ENCODE measurements around the gene NIM1K. TPM values are rescaled to one million over a fixed set of nuclear protein-coding genes. Genes with fewer than 3 reads are reported as not detected.
"Not testable (repeated sequence)": the region's sequence is repeated elsewhere in the genome, so short reads cannot be mapped to it uniquely, and the experiment has no call there.

The NIM1K gene
- total and polyA plus RNA-seq, 2 of the 13 experiments (the other 11 are each of a cell fraction or from before 2014, with no cell fraction given), result 0.04 TPM; not detected in 1

GRCh38 chr5:43320846-43321245, 128.8 kb downstream of the NIM1K start:
- ATAC-seq (no peak), DNase-seq (ENCODE audit: low spot score) (peak; percentile 31), FAIRE-seq (no peak)
- peaks cover 8% of the 10 kb centered on the region for H3K4me1 ChIP-seq (ENCODE audit: insufficient read depth, low read length)
- WGBS (ENCODE audit: low lambda C conversion rate), result 60% methylated on average over 4 of the region's 4 CpGs
- no peaks in the 10 kb centered on the region for H3K9me3 ChIP-seq (ENCODE audit: low read length)
- TF ChIP-seq MXD3 (CRISPR knock-in tag; IDR thresholded peaks at IDR 0.05) (no peak), SOX13 (IDR thresholded peaks at IDR 0.05) (no peak), SOX13 (CRISPR knock-in tag; conservative IDR thresholded peaks at IDR 0.05 in 1 of 2, IDR thresholded peaks at IDR 0.05 in 1 of 2) (peak in 1 of 2 experiments; percentile 50; a peak in 2 of 4 replicates), CBFB (CRISPR knock-in tag; IDR thresholded peaks at IDR 0.05) (no peak), IKZF5 (CRISPR knock-in tag; IDR thresholded peaks at IDR 0.05) (no peak)
- no peak overlapping the region for H3K4me3 ChIP-seq (replicated peaks in 1 of 3; ENCODE audit: insufficient read depth in 1 of 3, low read depth in 2 of 3, low read length in 3 of 3)
- no peak overlapping the region for H3K27ac ChIP-seq (ENCODE audit: extremely low read length, insufficient read depth, low read length)
- ChIA-PET POLR2A (no interaction called here), CTCF (ENCODE audit: low intra/inter-chr PET ratio, low total read pairs) (no interaction called here)
- no peaks in the 10 kb centered on the region for H3K27me3 ChIP-seq (ENCODE audit: control insufficient read depth in 1 of 2, insufficient read depth in 2 of 2, low read length in 2 of 2)
- H3K36me3 ChIP-seq (replicated peaks in 1 of 2; ENCODE audit: control insufficient read depth in 1 of 2, insufficient read depth in 2 of 2, low read length in 2 of 2), result no peaks in the 10 kb centered on the region
- in situ Hi-C loops (cut with HindIII; ENCODE audit: extremely low pct_ligation_motif_present, low pct_unique_long_range_greater_than_20kb) (no loop called here), intact Hi-C loops (cut with micrococcal nuclease; ENCODE audit: unreplicated experiment) (no loop called here)
- no TSS peak for BruUV-seq (replicated peaks)
- H3K9ac ChIP-seq (ENCODE audit: insufficient read depth, low read depth, low read length), result no peak overlapping the region
- no peak overlapping the region for H3K4me2 ChIP-seq (ENCODE audit: low read depth, low read length)
- no peaks in the 10 kb centered on the region for H3K79me2 ChIP-seq (ENCODE audit: insufficient read depth, low read length)
- no peaks in the 10 kb centered on the region for H4K20me1 ChIP-seq (ENCODE audit: insufficient read depth, low read length)
- no peak overlapping the region for H2AFZ ChIP-seq (ENCODE audit: low read length)

GRCh38 chr5:43323488-43323887, 131.5 kb downstream of the NIM1K start:
- H2AFZ ChIP-seq (ENCODE audit: low read length); POLR2A ChIA-PET; H3K79me2 ChIP-seq (ENCODE audit: insufficient read depth, low read length); ATAC-seq; H3K4me1 ChIP-seq (ENCODE audit: insufficient read depth, low read length); BruUV-seq (replicated peaks); CTCF ChIA-PET (ENCODE audit: low intra/inter-chr PET ratio, low total read pairs); H3K27ac ChIP-seq (ENCODE audit: extremely low read length, insufficient read depth, low read length); H3K9me3 ChIP-seq (ENCODE audit: low read length); H3K36me3 ChIP-seq (replicated peaks in 1 of 2; ENCODE audit: control insufficient read depth in 1 of 2, insufficient read depth in 2 of 2, low read length in 2 of 2); in situ Hi-C loops (cut with HindIII; ENCODE audit: extremely low pct_ligation_motif_present, low pct_unique_long_range_greater_than_20kb); DNase-seq (ENCODE audit: low spot score); H4K20me1 ChIP-seq (ENCODE audit: insufficient read depth, low read length); H3K9ac ChIP-seq (ENCODE audit: insufficient read depth, low read depth, low read length); intact Hi-C loops (cut with micrococcal nuclease; ENCODE audit: unreplicated experiment); H3K27me3 ChIP-seq (ENCODE audit: control insufficient read depth in 1 of 2, insufficient read depth in 2 of 2, low read length in 2 of 2); H3K4me2 ChIP-seq (ENCODE audit: low read depth, low read length); FAIRE-seq; H3K4me3 ChIP-seq (replicated peaks in 1 of 3; ENCODE audit: insufficient read depth in 1 of 3, low read depth in 2 of 3, low read length in 3 of 3): not testable (repeated sequence)
- WGBS (ENCODE audit: low lambda C conversion rate), result 53% methylated on average over 3 of the region's 3 CpGs

GRCh38 chr5:43325624-43326023, 133.6 kb downstream of the NIM1K start:
- H3K27ac ChIP-seq (ENCODE audit: extremely low read length, insufficient read depth, low read length); H3K4me3 ChIP-seq (replicated peaks in 1 of 3; ENCODE audit: insufficient read depth in 1 of 3, low read depth in 2 of 3, low read length in 3 of 3); H3K4me1 ChIP-seq (ENCODE audit: insufficient read depth, low read length); H4K20me1 ChIP-seq (ENCODE audit: insufficient read depth, low read length); H3K9ac ChIP-seq (ENCODE audit: insufficient read depth, low read depth, low read length); POLR2A ChIA-PET; FAIRE-seq; in situ Hi-C loops (cut with HindIII; ENCODE audit: extremely low pct_ligation_motif_present, low pct_unique_long_range_greater_than_20kb); intact Hi-C loops (cut with micrococcal nuclease; ENCODE audit: unreplicated experiment); H3K27me3 ChIP-seq (ENCODE audit: control insufficient read depth in 1 of 2, insufficient read depth in 2 of 2, low read length in 2 of 2); DNase-seq (ENCODE audit: low spot score); H3K79me2 ChIP-seq (ENCODE audit: insufficient read depth, low read length); H3K9me3 ChIP-seq (ENCODE audit: low read length); H2AFZ ChIP-seq (ENCODE audit: low read length); H3K4me2 ChIP-seq (ENCODE audit: low read depth, low read length); CTCF ChIA-PET (ENCODE audit: low intra/inter-chr PET ratio, low total read pairs); BruUV-seq (replicated peaks); ATAC-seq; H3K36me3 ChIP-seq (replicated peaks in 1 of 2; ENCODE audit: control insufficient read depth in 1 of 2, insufficient read depth in 2 of 2, low read length in 2 of 2): not testable (repeated sequence)
